GM03348 (cell line): Measurements from ENCODE around the gene MC1R.
"Not testable (repeated sequence)": the region's sequence is repeated elsewhere in the genome, so short reads cannot be mapped to it uniquely, and the experiment has no call there.

ENCODE experiments used
- DNase-seq: peaks from one replicate; pipeline ENCODE4 v3.0.0; 2012; ENCODE audit warnings: low spot score

MC1R gene

DNA sequence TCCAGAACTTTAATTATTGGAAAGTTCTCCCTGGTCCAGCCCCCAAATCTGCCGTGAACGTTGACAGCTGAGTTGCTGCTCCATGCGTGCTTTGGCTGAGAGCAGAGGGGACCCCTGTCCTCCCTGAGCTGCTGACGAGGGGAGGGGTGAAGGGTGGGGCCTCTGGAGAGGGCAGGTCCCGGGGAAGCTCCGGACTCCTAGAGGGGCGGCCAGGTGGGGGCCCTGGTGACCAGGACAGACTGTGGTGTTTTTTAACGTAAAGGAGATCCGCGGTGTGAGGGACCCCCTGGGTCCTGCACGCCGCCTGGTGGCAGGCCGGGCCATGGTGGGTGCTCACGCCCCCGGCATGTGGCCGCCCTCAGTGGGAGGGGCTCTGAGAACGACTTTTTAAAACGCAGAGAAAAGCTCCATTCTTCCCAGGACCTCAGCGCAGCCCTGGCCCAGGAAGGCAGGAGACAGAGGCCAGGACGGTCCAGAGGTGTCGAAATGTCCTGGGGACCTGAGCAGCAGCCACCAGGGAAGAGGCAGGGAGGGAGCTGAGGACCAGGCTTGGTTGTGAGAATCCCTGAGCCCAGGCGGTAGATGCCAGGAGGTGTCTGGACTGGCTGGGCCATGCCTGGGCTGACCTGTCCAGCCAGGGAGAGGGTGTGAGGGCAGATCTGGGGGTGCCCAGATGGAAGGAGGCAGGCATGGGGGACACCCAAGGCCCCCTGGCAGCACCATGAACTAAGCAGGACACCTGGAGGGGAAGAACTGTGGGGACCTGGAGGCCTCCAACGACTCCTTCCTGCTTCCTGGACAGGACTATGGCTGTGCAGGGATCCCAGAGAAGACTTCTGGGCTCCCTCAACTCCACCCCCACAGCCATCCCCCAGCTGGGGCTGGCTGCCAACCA lies at the start of gene MC1R:
Gene MC1R (plus strand): TSS at position 410 of the 895 bp plus-strand sequence. CDS start 397 bp downstream, at position 807.
- peak; percentile 64 for DNase-seq

DNA sequence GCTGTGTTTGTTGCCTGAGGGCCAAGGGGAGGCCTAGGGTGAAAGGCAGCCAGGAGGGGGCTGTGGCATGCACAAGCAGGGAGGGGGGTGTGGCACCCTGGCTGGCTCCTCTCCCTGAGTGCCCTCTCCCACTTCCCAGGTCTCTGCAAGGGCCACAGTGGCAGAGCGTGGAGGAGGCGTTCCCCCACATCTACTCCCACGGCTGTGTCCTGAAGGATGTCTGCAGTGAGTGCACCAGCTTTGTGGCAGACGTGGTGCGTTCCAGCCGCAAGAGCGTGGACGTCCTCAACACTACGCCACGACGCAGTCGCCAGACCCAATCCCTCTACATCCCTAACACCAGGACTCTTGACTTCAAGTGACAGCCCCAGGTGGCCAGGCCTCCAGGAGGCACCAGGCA lies 48.8 kb upstream of the MC1R start:
- no peak for DNase-seq

DNA sequence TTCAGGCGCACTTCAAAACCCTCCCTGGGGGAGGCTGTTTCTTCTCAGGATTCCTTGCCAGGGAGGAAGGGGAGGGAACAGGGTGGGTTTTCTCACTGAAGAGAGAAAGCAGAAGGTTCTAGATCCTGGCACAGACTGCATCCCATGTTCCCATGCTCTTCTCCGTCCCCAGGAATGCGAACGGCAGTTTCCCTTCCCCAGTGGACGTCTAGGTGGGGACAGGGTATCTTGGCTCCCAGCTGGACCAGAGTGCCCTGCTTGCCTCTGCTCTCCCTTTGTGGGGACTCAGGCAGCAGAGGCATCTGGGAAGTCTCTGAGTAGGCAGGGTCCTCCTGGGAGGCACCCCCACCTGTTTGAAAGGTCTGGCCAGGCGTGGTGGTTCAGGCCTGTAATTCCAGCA lies 48.2 kb upstream of the MC1R start:
- no peak for DNase-seq

DNA sequence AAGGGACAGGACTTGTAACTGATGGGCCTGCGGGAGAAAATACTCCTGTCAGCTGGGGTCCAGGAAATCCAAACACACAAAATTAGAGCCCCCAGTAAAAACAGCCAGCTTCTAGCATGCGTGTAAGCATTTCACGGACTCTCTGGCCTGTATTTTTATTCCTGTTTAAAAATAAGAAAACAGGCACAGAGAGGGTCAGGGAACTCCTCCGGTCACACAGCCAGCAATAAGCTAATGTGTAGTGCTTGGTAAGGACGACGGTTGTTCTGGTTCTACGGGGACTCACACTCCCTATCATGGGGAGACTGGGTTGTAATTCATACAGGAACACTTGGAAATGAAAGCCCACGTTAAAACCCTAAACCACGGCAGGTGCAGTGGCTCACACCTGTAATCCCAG lies 46.8 kb upstream of the MC1R start:
- DNase-seq = no peak

DNA sequence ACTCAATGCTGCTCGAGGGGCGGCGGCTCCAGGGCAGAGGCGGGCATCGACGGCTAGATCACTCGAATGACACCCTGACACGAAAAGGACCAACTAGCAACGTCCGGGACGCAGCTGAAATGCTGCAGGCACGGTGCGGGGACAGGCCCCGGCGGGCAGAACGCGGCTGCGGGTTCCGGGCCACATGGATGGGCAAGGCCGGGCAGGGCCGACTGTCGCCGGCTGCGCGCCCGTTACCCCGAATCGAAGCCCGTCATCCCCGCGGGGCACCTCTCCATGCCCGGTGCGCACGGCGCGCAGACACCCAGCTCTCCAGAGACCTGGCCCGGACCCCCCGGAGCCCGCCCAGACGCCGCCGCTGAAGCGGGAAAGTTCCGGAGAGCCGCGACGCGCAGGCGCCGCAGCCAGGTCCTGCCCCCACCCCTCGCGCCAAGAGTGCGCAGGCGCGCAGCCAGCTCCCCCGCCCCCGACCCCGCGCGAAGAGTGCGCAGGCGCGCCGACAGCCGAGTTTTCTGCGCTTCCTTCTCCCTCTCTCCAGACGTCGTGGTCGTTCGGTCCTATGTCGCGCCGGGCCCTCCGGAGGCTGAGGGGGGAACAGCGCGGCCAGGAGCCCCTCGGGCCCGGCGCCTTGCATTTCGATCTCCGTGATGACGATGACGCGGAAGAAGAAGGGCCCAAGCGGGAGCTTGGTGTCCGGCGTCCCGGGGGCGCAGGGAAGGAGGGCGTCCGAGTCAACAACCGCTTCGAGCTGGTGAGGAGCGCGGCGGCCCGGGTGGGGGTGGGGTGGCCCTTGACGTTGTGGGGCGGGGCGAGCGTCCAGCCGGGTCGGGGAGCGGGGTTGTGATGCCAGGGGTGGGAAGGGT lies 45.3 kb upstream of the MC1R start, which contains the start of gene TCF25:
Gene TCF25 (plus strand): TSS at position 484 of the 863 bp plus-strand sequence. CDS start 76 bp downstream, at position 560.
- peak; percentile 100 for DNase-seq

DNA sequence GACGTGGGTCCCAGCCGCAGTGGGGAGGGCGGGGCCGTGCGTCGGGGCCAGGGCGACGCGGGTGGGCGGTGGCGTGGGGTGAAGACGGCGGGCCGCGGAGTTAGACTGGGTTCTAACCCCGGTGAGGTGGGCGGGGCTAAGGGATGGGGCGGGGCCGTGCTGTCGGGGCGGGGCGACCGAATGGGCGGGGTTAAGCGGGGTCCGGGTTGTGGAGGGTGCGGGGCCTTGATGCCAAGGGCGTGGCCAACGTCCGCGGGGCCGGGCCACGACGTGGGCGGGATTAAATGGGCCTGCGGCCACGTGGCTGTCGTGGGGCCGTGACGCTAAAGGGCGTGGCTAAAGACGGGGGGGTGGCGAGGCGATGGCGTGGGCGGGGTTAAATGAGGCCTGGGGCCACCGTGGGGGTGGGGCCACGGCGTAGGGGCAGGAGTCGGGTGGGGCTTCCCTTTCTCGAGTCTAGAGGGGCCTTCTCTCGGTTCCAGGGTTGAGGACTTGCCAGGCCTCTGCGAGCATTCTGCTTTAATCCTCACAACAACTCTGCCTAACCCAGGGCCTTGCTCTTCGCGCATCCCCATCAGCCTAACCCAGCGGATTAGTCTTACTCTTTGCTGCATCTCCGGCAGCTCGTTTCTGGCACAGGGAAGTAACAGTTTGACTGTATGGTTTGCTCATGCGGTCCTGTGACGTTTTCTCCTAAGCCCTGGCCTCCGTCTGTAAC lies 44.5 kb upstream of the MC1R start:
- peak; percentile 99 for DNase-seq

DNA sequence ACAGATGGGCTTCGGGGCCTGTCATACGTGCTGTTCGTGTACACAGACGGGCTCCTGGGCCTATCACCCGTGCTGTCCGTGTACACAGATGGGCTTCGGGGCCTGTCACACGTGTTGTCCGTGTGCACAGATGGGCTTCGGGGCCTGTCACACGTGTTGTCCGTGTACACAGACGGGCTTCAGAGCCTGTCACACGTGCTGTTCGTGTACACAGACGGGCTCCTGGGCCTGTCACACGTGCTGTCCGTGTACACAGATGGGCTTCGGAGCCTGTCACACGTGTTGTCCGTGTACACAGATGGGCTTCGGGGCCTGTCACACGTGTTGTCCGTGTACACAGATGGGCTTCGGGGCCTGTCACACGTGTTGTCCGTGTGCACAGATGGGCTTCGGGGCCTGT lies 39.5 kb upstream of the MC1R start:
- DNase-seq = not testable (repeated sequence)

DNA sequence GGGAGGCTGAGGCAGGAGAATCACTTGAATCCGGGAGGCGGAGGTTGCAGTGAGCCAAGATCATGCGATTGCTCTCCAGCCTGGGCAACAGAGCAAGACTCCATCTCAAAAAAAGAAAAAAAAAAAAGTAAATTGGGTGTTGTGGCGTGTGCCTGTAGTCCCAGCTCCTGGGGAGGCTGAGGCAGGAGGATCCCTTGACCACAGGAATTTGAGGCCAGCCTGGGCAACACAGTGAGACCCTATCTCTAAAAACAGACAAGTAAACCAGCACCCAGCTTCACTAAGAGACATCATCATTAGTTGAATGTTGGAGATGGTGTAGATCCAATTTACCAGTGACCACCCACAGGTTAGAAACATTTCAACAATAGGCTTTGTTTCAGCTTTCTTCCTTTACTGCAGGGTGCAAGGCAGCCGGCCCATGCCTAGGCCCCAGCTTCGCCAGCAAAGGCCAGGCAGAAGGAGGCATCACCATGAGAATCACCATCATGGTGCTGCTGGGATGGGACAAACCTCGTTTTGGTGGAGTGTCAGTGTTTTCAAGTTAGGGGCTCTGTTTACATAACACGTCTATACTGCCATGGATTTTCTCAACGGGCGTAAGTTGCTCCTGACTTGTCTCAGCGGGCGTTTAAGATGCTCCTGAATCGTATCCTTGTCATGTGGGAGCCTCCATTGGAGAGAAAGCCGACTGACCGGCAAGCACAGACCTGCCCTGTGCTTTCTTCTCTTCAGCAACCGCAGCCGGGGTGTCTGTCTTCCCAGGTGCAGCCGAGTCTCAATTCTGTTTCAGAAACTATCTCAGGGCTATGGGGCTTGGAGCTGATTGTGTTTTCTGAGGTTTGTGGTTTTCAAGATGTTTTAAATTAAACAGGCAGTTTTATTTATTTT lies 37.9 kb upstream of the MC1R start:
- DNase-seq = no peak

DNA sequence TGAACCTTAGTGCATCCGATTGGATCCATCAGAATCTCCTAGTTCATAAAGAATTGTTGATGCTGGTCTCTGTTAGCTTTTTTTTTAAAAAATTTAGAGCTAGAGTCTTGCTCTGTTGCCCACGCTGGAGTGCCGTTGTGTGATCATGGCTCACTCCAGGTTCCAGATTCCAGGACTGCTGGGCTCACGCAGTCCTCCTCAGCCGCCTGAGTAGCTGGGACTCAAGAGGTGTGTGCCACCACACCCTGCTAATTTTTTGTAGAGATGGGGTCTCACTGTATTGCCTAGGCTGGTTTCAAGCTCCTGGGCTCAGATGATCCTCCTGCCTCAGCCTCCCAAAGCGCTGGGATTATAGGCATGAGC lies 37.3 kb upstream of the MC1R start:
- DNase-seq = no peak

DNA sequence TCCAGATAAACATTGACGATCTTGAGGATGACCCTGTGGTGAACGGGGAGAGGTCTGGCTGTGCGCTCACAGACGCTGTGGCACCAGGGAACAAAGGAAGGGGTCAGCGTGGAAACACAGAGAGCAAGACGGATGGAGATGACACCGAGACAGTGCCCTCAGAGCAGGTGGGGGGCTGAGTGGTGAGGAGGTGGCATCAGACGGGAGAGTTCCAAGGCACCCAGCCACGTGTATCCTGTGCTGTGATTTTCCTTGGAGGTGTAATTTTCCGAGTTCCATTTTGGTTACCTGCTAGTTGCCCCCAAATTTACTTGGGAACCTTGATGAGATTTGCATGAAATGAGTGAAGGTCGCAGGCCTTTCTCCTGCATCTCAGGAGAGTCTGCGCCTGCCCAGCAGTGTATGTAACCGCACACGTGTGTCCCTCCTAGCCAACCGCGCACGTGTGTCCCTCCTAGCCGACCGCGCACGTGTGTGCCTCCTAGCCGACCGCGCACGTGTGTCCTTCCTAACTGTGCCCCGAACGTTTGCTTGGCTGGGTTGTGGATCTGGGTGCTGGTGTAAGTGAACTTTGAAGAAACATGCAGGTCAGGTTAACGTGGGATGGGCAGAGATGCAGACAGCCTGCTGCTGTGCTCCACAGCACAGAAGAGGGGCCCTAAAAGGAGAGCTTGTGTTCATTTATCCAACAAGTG lies 35.2 kb upstream of the MC1R start:
- no peak for DNase-seq

DNA sequence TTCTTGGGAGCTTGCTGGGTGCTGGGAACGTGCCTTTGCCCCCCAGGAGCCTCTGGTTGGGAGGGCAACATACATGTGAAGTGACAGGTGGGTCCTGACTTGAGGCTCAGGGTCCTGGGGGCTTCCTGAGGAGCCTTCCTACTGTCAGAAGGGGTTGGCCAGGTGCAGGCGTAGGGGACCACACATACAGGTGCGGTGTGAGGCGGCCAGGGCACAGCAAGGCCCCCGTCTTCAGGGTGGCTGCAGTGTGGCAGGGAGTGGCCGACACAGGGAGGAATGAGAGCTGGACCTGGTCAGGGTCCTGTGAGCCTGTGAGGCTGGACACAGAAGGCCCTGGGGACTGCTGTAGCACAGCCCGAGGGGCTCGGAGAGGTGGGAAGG lies 34.6 kb upstream of the MC1R start:
- DNase-seq = no peak

DNA sequence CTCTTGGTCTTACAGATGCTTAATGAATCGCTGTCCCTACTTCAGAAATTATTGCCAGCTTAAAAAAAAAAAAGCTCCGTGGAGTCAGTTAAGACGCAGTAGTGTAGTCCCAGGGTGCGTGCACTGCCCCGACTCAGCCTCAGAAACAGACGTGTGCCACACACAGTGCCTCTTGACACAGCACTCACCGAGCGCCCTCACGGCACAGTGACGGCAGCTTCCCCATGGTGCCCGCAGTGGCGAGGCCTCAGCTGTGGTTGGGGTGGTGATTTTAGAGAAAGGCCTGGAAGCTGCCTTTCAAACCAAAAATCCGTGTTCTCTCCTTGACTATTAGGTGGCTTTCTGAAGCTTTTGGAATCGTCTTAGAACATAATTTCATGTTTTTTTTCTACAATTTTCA lies 31.4 kb upstream of the MC1R start:
- no peak for DNase-seq

DNA sequence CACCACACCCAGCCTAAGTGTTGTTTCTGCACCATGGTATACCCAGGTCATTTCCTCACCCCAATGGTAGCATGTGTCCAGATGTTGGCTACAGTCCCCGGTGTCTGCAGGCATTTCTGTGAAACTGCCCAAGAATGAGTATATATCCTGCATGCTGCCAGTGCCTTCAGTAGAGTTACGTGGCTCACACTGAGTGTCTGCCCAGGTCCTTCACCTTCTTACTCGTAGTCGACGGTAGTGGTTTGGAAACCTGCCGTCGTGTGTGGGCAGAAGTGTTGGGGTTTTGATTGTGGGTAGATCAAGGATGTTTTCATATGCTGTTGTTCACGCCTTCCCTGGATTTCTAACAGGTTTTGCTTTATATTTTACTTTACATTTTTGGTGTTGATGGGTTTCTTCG lies 28.5 kb upstream of the MC1R start:
- no peak for DNase-seq

DNA sequence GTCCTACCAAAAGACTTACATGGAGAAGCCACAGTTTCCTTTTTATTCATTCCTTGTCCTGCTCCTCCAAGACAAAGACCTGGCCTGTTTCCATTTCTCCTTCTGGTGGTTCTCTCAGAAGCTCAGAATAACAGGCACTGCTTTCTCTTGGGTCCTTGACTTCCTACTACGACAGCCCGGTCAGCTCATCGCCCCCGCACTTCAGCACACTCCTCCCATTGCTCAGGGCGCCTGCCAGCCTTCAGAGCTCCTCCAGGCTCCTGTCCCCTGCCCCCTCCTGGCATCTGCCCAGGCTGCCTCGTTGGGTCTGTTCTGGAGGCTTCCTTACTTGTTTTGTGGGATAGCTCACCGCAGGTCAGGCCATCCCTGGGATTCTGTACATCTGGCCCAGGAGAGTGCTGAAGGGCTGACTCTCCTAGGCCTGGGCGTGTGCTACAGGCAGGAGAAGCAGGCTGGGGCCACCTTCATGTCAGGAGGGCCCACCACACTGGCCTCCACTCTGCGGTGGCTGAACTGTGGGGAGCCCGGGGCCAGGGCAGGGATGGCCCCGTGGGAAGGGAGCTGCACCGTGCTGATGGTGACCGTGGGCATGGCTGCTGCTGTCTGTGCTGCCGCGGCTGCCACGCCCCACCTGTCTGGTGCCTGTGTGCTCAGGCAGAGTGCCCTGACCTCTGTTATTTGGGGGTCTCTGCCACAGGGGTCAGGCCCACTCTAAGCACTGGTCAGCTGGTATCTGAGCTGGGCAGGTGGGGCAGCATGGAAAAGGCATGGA lies 27.6 kb upstream of the MC1R start:
- DNase-seq = no peak

DNA sequence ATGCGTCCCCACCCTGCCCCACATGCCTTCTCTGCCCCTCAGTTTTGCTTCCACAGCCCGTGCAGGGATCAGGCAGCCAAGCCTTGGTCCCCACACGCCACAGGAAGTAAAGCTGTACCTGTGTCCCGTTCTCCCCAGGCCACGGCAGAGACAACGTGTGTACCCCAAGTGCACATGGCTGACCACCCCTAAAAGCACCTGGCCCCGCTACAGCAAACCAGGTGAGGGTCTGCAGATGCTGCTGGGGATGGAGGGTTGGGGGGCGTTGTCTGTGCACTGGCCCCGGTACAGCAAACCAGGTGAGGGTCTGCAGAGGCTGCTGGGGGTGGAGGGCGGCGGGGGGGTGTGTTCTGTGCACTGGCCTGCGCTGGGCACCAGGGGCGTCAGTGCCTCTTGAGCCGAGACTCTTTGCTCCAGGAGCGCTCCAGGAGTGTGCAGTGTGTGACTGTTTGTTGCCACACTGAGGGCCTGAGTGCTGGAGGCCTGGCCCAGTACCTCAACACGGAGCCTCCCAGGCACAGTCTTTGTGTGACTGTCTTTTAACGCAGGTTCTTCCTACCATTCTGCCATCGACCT lies 26.5 kb upstream of the MC1R start:
- DNase-seq = no peak

DNA sequence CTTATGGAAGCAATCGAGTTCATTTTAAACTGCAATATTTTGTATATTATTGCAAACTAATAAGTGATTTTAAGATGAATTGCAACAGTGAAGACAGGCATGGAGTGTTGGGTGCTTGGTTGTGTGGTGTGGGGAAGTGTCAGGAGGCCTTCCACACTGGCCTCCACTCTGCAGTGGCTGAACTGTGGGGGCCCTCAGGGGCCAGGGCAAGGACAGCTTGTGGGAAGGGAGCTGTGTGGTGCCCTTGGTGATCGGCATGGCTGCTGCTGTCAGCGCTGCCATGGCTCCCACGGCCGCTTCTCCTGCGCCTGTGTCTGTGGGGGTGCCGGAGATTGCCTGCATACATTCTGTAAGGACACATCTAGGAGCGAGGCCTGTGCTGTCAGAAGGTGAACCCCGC lies 26.0 kb upstream of the MC1R start:
- no peak for DNase-seq

DNA sequence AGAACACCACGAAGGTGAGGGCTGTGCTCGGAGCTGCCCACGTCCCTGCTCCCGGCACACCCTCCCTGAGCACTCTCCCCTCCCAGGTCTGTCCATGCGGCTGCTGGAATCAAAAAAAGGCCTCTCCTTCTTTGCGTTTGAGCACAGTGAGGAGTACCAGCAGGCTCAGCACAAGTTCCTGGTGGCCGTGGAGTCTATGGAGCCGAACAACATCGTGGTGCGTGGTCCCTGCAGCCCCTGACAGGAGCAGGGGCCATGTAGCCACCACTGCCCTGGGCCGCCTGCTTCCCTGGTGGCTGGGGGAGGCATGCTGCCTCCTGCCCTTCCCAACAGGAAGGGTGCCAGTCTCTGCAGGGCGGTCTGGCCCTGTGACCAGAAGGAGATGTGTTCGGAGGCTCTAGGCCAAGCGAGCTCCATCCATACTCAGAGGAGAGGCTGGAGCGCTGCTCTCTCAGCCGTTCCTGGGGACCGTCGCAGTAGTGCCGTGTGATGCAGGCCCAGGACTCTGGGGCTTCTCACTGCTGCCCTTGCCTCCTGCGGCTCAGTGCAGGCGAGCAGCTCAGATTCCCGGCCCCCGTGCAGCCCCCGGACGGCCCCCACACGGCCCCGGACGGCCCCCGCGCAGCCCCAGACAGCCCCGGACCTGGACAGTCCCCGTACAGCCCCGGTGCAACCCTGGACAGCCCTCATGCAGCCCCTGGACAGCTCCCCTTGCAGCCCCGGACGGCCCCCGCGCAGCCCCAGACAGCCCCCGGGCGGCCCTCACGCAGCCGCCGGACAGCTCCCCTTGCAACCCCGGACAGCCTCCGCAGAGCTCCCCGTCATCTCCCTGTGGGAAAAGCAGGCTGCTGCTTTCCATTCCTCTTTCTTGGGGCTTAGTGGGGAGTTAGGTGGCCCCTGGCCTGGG lies 24.8 kb upstream of the MC1R start:
- no peak for DNase-seq

DNA sequence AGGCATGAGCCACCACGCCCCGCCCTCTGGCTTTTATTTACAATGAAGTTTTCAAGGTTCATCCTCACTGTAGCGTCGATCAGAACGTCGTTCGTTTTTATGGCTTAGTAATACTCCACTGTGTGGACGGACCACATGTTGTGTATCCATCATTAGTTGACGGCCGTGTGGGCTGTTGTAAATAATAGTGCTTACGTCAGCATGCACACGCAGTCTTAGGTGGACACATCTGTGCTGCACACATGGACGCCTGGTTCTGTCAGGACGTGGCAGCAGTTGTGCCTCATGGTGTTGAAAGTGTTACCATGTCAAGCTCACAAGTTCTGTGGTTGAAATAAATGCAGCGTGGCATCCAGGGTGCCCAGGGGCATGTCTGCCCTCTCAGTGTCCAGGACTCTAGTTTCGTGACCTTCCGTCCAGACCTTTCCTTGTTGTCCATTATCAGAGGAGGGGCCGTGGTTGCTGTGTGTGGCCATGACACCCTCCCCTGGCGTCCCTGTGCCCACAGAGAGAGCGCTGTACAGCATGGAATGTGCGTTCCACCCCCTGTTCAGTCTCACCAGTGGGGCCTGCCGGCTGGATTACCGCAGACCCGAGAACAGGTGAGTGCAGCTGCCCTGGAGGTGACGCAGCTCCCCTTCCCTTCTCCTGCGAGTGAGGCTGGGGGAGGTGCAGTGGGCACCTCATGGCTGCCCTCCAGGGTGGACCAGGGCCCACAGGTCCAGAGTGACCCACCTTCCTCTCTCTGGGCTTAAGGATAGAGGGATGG lies 23.0 kb upstream of the MC1R start:
- DNase-seq = no peak
